HFFc6 (cell line): Measurements from ENCODE around the gene PPP1R12B. TPM values are rescaled to one million over a fixed set of nuclear protein-coding genes. Genes with fewer than 3 reads are reported as not detected.
"Not testable (repeated sequence)": the region's sequence is repeated elsewhere in the genome, so short reads cannot be mapped to it uniquely, and the experiment has no call there.

ENCODE experiments used
- DNase-seq: peaks from one replicate; pipeline ENCODE4 v3.0.0-alpha.2; 2018
- H3K27ac Mint-ChIP-seq: 2 replicates; pipeline ENCODE4 v1.8.0; 2020; ENCODE audit warnings: mild to moderate bottlenecking, mixed read lengths
- H3K27me3 Mint-ChIP-seq: 2 replicates; pipeline ENCODE4 v1.8.0; 2021; ENCODE audit warnings: mild to moderate bottlenecking, moderate library complexity, mixed read lengths; ENCODE audit not compliant: insufficient read depth
- H3K36me3 Mint-ChIP-seq: 2 replicates; pipeline ENCODE4 v1.8.0; 2021; ENCODE audit warnings: low read depth, mixed read lengths
- H3K4me1 Mint-ChIP-seq: 2 replicates; pipeline ENCODE4 v1.8.0; 2020; ENCODE audit warnings: low read depth, mixed read lengths
- H3K4me3 Mint-ChIP-seq: 2 replicates; pipeline ENCODE4 v1.8.0; 2020; ENCODE audit warnings: mild to moderate bottlenecking, moderate library complexity, mixed read lengths
- H3K9me3 Mint-ChIP-seq: 2 replicates; pipeline ENCODE4 v1.8.0; 2020; ENCODE audit warnings: mild to moderate bottlenecking, mixed read lengths
- CTCF ChIP-seq: fragments of 200-600 bp; sonication (generic); IDR thresholded peaks from 2 replicates; pipeline ENCODE4 v1.5.0; 2021; ENCODE audit warnings: antibody characterized with exemption, mild to moderate bottlenecking
- total RNA-seq, 6 experiments: library from RNA; stranded (reverse); fragmentation: NEBNext Ultra II Directional; extraction: Animal tissue kit (Norgen Biotek cat#: 25700); gene quantifications; 2 replicates in 1 of 6; 3 replicates in 5 of 6; pipeline ENCODE4 v1.2.3, GENCODE V29; 2021

The PPP1R12B gene
- total RNA-seq, 6 experiments from 2014 or later = 5.3 to 9.9 (median 6.9) TPM

DNA sequence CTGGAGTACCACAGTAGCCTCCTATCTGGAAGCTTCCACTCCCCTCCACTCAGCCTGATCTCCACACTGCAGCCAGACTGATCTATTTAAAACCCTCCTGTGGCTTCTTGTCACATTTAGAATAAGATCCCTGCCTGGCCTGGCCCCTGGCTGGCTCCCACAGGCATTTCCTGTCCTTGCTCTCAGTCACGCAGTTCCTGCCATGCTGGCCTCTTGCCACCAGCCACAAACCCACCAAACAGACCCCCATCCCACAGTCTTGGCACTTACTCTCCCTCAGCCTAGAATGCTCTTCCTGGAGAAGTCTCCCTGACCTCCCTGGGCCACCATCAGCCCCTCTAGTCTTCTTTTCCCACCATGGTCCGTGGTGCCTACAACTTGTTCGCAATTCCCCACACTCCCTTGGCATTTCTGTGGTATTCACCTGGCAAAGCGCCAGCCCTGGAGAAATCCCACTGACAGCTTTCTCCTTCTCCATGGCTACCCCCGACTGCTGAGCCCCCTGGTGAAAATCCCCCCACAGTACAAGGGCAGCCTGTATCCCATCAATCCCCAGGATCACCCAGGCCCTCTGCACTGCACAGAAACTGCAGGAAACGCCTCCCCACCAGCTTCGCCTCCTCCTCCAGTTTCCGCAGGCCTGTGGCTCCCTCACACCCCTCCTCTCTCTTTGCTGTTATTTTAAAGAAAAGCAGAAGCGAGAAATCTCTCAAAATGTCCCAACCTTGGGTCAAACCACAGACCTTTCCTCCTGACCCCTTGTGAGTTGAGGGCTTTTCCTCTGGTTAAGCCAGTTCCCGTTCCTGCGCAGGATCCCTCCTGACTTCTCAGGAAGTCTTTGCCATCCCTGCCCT lies 267.2 kb downstream of the PPP1R12B start:
- Mint-ChIP-seq H3K9me3 (no peaks in the 10 kb centered on the region), H3K27ac (peak overlapping the region; percentile 47)
- DNase-seq = peak; percentile 46

DNA sequence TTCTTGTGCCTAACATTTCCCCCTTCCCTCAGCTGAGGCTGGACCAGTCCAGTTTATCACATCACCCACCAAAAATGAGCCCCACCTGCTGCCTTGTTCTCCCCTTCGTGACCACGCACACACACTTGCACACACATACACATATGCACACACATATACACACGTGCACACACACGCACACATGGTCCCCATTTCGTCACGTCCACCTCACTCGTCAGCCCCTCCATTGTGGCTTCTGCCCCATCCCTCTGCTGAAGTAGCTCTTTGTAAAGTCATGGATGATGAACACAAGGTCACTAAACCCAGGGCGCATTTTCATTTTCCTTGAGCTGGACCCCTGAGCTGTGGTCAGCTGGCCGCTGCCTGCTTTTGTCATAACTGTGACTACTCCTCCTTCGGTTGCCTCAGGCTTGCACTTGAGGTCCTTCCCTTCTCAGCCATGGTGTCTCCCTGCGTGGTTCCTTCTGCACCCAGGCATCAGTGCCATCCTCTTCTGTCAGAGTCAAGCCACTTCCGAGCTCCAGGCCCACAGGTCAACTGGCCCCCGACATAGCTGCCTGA lies 267.9 kb downstream of the PPP1R12B start:
- H3K9me3 Mint-ChIP-seq = no peaks in the 10 kb centered on the region
- no peak for DNase-seq
- H3K27ac Mint-ChIP-seq = no peak overlapping the region
- H3K4me3 Mint-ChIP-seq = no peak overlapping the region; the same call in 1 of the 2 replicates
- H3K27me3 Mint-ChIP-seq = no peaks in the 10 kb centered on the region; the same call in 1 of the 2 replicates
- H3K4me1 Mint-ChIP-seq = peaks cover 50% of the 10 kb centered on the region
- no peaks in the 10 kb centered on the region; the same call in 1 of the 2 replicates for H3K36me3 Mint-ChIP-seq
- TF ChIP-seq CTCF = no peak

More for the DNA sequence above, 267.2 kb downstream of the PPP1R12B start:
- TF ChIP-seq CTCF = no peak
- H3K4me3 Mint-ChIP-seq = peak overlapping the region; percentile 54
- H3K27me3 Mint-ChIP-seq = no peaks in the 10 kb centered on the region; the same call in 1 of the 2 replicates
- no peaks in the 10 kb centered on the region; the same call in 1 of the 2 replicates for H3K36me3 Mint-ChIP-seq
- peaks cover 50% of the 10 kb centered on the region for H3K4me1 Mint-ChIP-seq

DNA sequence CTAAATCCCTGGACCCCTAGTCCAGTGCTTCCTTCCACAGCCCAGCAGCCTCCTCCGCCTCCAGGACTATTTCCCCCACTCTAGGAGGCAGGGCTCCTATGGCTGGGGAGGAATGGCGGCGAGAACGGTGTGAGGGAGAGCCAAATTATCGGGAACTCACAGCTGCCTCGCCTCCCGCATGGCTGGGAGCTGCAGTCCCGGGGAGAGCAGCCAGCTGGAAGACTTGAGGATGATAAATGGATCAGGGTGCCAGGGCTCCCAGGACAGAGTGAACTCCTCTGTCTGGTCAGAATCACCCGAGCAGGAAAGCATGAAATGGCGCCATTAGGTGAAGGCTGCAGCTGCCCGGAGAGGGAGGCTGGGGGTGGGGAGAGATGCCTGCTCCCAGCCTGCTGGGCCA lies 270.5 kb downstream of the PPP1R12B start:
- H3K27me3 Mint-ChIP-seq, H3K4me3 Mint-ChIP-seq, DNase-seq, H3K9me3 Mint-ChIP-seq, H3K36me3 Mint-ChIP-seq, H3K27ac Mint-ChIP-seq: not testable (repeated sequence)
- H3K4me1 Mint-ChIP-seq = peaks cover 57% of the 10 kb centered on the region

GRCh38 chr1:202619505-202619904 lies 271.0 kb downstream of the PPP1R12B start:
- H3K27me3 Mint-ChIP-seq = no peaks in the 10 kb centered on the region; the same call in 1 of the 2 replicates
- no peak for DNase-seq
- no peaks in the 10 kb centered on the region for H3K9me3 Mint-ChIP-seq
- no peak overlapping the region for H3K27ac Mint-ChIP-seq
- no peak overlapping the region for H3K4me3 Mint-ChIP-seq
- no peak for TF ChIP-seq CTCF
- H3K4me1 Mint-ChIP-seq = peaks cover 52% of the 10 kb centered on the region
- no peaks in the 10 kb centered on the region; the same call in 1 of the 2 replicates for H3K36me3 Mint-ChIP-seq

DNA sequence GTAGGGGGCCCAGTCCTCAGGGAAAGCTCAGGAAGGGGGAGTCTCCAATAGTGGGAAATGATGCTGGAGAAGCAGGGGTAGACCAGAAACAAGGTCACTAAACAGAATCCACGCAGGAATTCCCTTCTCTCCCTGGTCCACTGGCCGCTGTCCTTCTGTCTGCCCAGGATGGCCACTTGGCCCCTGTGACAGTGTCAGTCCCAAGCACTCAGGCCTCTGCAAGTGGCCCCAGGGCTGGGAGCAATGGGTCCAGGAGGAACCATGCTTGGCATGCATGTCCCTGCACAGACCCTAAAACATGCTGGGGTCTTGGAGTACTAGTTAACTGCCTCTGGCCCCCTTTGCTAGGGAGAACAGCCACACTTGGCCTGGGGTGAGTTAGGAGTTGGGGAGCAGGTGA lies 271.5 kb downstream of the PPP1R12B start:
- peaks cover 47% of the 10 kb centered on the region for H3K4me1 Mint-ChIP-seq
- not testable (repeated sequence) for DNase-seq, H3K27ac Mint-ChIP-seq, H3K4me3 Mint-ChIP-seq, H3K9me3 Mint-ChIP-seq, H3K36me3 Mint-ChIP-seq, H3K27me3 Mint-ChIP-seq

- Mint-ChIP-seq H3K27me3 (no peaks in the 10 kb centered on the region), H3K27ac (no peak overlapping the region), H3K9me3 (no peaks in the 10 kb centered on the region), H3K4me3 (no peak overlapping the region), H3K4me1 (peaks cover 33% of the 10 kb centered on the region), H3K36me3 (no peaks in the 10 kb centered on the region; the same call in 1 of the 2 replicates)
- TF ChIP-seq CTCF = no peak
- DNase-seq = no peak
These were observed 272.9 kb downstream of the PPP1R12B start for GRCh38 chr1:202621446-202621845.
